HEK293 (cell line): ENCODE data around the gene VKORC1.

Experiments
- FEZF1 ChIP-seq: fragments of 450-650 bp; formaldehyde crosslinking; IDR thresholded peaks from 2 replicates; pipeline ENCODE4 v1.5.1; 2016; ENCODE audit warnings: missing biosample characterization, missing genetic modification characterization
- HOXD13 ChIP-seq: sonication (generic); formaldehyde crosslinking; IDR thresholded peaks from 2 replicates; pipeline ENCODE4 v1.8.0; 2022; ENCODE audit warnings: missing genetic modification reagents, borderline replicate concordance
- IKZF3 ChIP-seq: fragments of 450-650 bp; IDR thresholded peaks from 2 replicates; pipeline ENCODE4 v1.5.0; 2018; ENCODE audit warnings: missing biosample characterization, mild to moderate bottlenecking, missing genetic modification characterization, moderate library complexity
- KLF7 ChIP-seq: fragments of 450-650 bp; formaldehyde crosslinking; IDR thresholded peaks from 2 replicates; pipeline ENCODE4 v1.5.1; 2016; ENCODE audit warnings: missing biosample characterization, missing genetic modification characterization, borderline replicate concordance
- MYNN ChIP-seq: fragments of 450-650 bp; formaldehyde crosslinking; IDR thresholded peaks from 2 replicates; pipeline ENCODE4 v1.5.1; 2016; ENCODE audit warnings: missing biosample characterization, missing genetic modification characterization, borderline replicate concordance
- SCRT2 ChIP-seq: fragments of 450-650 bp; formaldehyde crosslinking; IDR thresholded peaks from 2 replicates; pipeline ENCODE4 v1.5.1; 2016; ENCODE audit warnings: missing biosample characterization, missing genetic modification characterization
- YY1 ChIP-seq: fragments of 450-650 bp; formaldehyde crosslinking; IDR thresholded peaks from 2 replicates; pipeline ENCODE4 v1.5.1; 2018; ENCODE audit warnings: missing biosample characterization, missing genetic modification characterization
- ZBTB7A ChIP-seq: fragments of 450-650 bp; formaldehyde crosslinking; IDR thresholded peaks from 2 replicates; pipeline ENCODE4 v1.5.1; 2016; ENCODE audit warnings: low read depth, missing biosample characterization, missing genetic modification characterization
- ZFP3 ChIP-seq: fragments of 450-650 bp; formaldehyde crosslinking; IDR thresholded peaks from 2 replicates; pipeline ENCODE4 v1.5.1; 2016; ENCODE audit warnings: low read depth, missing biosample characterization, missing genetic modification characterization
- ZNF16 ChIP-seq: fragments of 450-650 bp; formaldehyde crosslinking; IDR thresholded peaks from 2 replicates; pipeline ENCODE4 v1.5.1; 2016; ENCODE audit warnings: low read depth, missing biosample characterization, missing genetic modification characterization
- ZNF19 ChIP-seq: fragments of 450-650 bp; formaldehyde crosslinking; IDR thresholded peaks from 2 replicates; pipeline ENCODE4; 2016; ENCODE audit warnings: missing biosample characterization, missing genetic modification characterization, low read depth
- ZNF23 ChIP-seq: fragments of 450-650 bp; formaldehyde crosslinking; IDR thresholded peaks from 2 replicates; pipeline ENCODE4 v1.5.1; 2016; ENCODE audit warnings: missing biosample characterization, missing genetic modification characterization, borderline replicate concordance
- ZNF311 ChIP-seq: fragments of 450-650 bp; formaldehyde crosslinking; IDR thresholded peaks from 2 replicates; pipeline ENCODE4 v1.5.1; 2017; ENCODE audit warnings: missing biosample characterization, missing genetic modification characterization, borderline replicate concordance
- ZNF324 ChIP-seq: fragments of 450-650 bp; formaldehyde crosslinking; IDR thresholded peaks from 2 replicates; pipeline ENCODE4 v1.5.1; 2016; ENCODE audit warnings: missing biosample characterization, missing genetic modification characterization
- ZNF394 ChIP-seq: fragments of 450-650 bp; formaldehyde crosslinking; IDR thresholded peaks from 2 replicates; pipeline ENCODE4 v1.5.1; 2016; ENCODE audit warnings: missing biosample characterization, missing genetic modification characterization, mild to moderate bottlenecking, moderate library complexity, borderline replicate concordance
- ZNF404 ChIP-seq: fragments of 450-650 bp; formaldehyde crosslinking; IDR thresholded peaks from 2 replicates; pipeline ENCODE4 v1.5.1; 2017; ENCODE audit warnings: missing biosample characterization, missing genetic modification characterization
- ZNF473 ChIP-seq: fragments of 450-650 bp; formaldehyde crosslinking; IDR thresholded peaks from 2 replicates; pipeline ENCODE4 v1.5.1; 2017; ENCODE audit warnings: missing biosample characterization, missing genetic modification characterization
- ZNF560 ChIP-seq: fragments of 450-650 bp; formaldehyde crosslinking; IDR thresholded peaks from 2 replicates; pipeline ENCODE4 v1.5.1; 2017; ENCODE audit warnings: missing biosample characterization, missing genetic modification characterization, borderline replicate concordance
- ZNF610 ChIP-seq: fragments of 450-650 bp; formaldehyde crosslinking; IDR thresholded peaks from 2 replicates; pipeline ENCODE4 v1.5.1; 2016; ENCODE audit warnings: missing biosample characterization, missing genetic modification characterization, borderline replicate concordance
- ZNF623 ChIP-seq: fragments of 450-650 bp; formaldehyde crosslinking; IDR thresholded peaks from 2 replicates; pipeline ENCODE4 v1.5.1; 2016; ENCODE audit warnings: missing biosample characterization, missing genetic modification characterization
- ZNF677 ChIP-seq: fragments of 450-650 bp; IDR thresholded peaks from 2 replicates; pipeline ENCODE4 v1.5.0; 2018; ENCODE audit warnings: missing biosample characterization, mild to moderate bottlenecking, missing genetic modification characterization, moderate library complexity
- ZNF701 ChIP-seq: fragments of 450-650 bp; formaldehyde crosslinking; IDR thresholded peaks from 2 replicates; pipeline ENCODE4 v1.5.1; 2016; ENCODE audit warnings: missing biosample characterization, missing genetic modification characterization
- ZNF777 ChIP-seq: fragments of 450-650 bp; formaldehyde crosslinking; IDR thresholded peaks from 2 replicates; pipeline ENCODE4 v1.5.1; 2017; ENCODE audit warnings: missing biosample characterization, missing genetic modification characterization, borderline replicate concordance
- TF ChIP-seq, protein P1 (sequence below): fragments of 450-650 bp; formaldehyde crosslinking; IDR thresholded peaks from 2 replicates; pipeline ENCODE4 v1.5.1; 2016; ENCODE audit warnings: missing biosample characterization, missing genetic modification characterization
- TF ChIP-seq, protein P2 (sequence below): fragments of 450-650 bp; formaldehyde crosslinking; IDR thresholded peaks from 2 replicates; pipeline ENCODE4 v1.5.1; 2016; ENCODE audit warnings: missing biosample characterization, missing genetic modification characterization
- TF ChIP-seq, protein P3 (sequence below): fragments of 450-650 bp; formaldehyde crosslinking; IDR thresholded peaks from 2 replicates; pipeline ENCODE4 v1.5.1; 2016; ENCODE audit warnings: missing biosample characterization, missing genetic modification characterization
- TF ChIP-seq, protein P4 (sequence below): fragments of 450-650 bp; formaldehyde crosslinking; IDR thresholded peaks from 2 replicates; pipeline ENCODE4; 2016; ENCODE audit warnings: missing biosample characterization, missing genetic modification characterization
- TF ChIP-seq, protein P5 (sequence below): fragments of 450-650 bp; formaldehyde crosslinking; IDR thresholded peaks from 2 replicates; pipeline ENCODE4 v1.5.1; 2016; ENCODE audit warnings: missing biosample characterization, missing genetic modification characterization
- TF ChIP-seq, protein P6 (sequence below): fragments of 450-650 bp; formaldehyde crosslinking; IDR thresholded peaks from 2 replicates; pipeline ENCODE4 v1.5.1; 2017; ENCODE audit warnings: missing biosample characterization, missing genetic modification characterization

Gene VKORC1

DNA sequence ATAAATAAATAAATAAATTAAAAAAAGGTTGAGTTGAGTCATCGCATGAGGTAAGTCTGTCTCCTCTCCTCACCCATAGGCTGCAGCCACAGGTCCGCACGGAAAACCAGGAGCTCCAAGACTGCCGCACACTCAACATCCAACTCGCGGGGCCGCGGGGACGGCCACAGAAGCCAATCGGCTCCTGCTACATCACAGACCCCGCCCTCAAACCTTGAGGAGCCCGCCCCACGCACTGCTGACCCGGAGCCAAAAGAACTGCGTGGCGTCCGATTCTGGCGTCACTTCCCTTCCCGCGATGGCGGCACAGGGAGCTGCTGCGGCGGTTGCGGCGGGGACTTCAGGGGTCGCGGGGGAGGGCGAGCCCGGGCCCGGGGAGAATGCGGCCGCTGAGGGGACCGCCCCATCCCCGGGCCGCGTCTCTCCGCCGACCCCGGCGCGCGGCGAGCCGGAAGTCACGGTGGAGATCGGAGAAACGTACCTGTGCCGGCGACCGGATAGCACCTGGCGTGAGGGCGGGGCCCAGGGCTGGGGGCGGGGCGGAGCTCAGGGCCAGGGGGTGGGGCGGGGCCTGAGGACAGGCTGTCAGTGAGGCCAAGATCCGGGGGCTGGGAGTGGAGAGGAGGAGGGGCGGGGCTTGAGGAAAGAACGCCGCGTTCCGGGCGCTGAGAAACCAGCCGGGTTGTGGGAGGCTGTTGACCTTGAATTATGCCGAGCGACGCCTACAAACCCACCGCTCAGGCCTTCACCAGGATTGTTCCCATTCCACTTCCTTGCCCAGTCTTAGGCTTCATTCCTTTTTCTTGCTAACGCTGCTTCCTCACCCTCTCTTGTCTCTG, 23.0 kb upstream of the VKORC1 start, which contains the start of gene KAT8 (continued):
- TF ChIP-seq, protein P1, sequence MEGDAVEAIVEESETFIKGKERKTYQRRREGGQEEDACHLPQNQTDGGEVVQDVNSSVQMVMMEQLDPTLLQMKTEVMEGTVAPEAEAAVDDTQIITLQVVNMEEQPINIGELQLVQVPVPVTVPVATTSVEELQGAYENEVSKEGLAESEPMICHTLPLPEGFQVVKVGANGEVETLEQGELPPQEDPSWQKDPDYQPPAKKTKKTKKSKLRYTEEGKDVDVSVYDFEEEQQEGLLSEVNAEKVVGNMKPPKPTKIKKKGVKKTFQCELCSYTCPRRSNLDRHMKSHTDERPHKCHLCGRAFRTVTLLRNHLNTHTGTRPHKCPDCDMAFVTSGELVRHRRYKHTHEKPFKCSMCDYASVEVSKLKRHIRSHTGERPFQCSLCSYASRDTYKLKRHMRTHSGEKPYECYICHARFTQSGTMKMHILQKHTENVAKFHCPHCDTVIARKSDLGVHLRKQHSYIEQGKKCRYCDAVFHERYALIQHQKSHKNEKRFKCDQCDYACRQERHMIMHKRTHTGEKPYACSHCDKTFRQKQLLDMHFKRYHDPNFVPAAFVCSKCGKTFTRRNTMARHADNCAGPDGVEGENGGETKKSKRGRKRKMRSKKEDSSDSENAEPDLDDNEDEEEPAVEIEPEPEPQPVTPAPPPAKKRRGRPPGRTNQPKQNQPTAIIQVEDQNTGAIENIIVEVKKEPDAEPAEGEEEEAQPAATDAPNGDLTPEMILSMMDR (tag by site-specific recombination) = no peak
- TF ChIP-seq, protein P2, sequence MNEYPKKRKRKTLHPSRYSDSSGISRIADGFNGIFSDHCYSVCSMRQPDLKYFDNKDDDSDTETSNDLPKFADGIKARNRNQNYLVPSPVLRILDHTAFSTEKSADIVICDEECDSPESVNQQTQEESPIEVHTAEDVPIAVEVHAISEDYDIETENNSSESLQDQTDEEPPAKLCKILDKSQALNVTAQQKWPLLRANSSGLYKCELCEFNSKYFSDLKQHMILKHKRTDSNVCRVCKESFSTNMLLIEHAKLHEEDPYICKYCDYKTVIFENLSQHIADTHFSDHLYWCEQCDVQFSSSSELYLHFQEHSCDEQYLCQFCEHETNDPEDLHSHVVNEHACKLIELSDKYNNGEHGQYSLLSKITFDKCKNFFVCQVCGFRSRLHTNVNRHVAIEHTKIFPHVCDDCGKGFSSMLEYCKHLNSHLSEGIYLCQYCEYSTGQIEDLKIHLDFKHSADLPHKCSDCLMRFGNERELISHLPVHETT = no peak
- TF ChIP-seq ZNF16 (tag by site-specific recombination) (no peak), KLF7 (tag by site-specific recombination) (no peak), ZNF777 (tag by site-specific recombination) (no peak), ZBTB7A (no peak), ZNF19 (no peak; the same call in 1 of the 2 replicates), ZNF623 (tag by site-specific recombination) (peak; percentile 78), ZNF404 (peak; percentile 62; the same call in 1 of the 2 replicates), HOXD13 (CRISPR knock-in tag) (no peak), FEZF1 (no peak), ZNF701 (tag by site-specific recombination) (no peak), ZNF560 (tag by site-specific recombination) (no peak), ZNF324 (tag by site-specific recombination) (no peak), SCRT2 (tag by site-specific recombination) (peak; percentile 95), IKZF3 (tag by site-specific recombination) (0 out of 2 replicates have a peak, but pooled peaks have one; percentile 40), ZNF23 (tag by site-specific recombination) (no peak), ZFP3 (no peak), MYNN (tag by site-specific recombination) (no peak), ZNF394 (tag by site-specific recombination) (peak; percentile 99), ZNF677 (no peak), ZNF311 (tag by site-specific recombination) (no peak), ZNF610 (tag by site-specific recombination) (no peak), YY1 (tag by site-specific recombination) (peak; percentile 93), ZNF473 (tag by site-specific recombination) (no peak)
- TF ChIP-seq, protein P3, sequence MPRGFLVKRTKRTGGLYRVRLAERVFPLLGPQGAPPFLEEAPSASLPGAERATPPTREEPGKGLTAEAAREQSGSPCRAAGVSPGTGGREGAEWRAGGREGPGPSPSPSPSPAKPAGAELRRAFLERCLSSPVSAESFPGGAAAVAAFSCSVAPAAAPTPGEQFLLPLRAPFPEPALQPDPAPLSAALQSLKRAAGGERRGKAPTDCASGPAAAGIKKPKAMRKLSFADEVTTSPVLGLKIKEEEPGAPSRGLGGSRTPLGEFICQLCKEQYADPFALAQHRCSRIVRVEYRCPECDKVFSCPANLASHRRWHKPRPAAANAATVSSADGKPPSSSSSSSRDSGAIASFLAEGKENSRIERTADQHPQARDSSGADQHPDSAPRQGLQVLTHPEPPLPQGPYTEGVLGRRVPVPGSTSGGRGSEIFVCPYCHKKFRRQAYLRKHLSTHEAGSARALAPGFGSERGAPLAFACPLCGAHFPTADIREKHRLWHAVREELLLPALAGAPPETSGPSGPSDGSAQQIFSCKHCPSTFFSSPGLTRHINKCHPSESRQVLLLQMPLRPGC (tag by site-specific recombination) = no peak
- TF ChIP-seq, protein P4, sequence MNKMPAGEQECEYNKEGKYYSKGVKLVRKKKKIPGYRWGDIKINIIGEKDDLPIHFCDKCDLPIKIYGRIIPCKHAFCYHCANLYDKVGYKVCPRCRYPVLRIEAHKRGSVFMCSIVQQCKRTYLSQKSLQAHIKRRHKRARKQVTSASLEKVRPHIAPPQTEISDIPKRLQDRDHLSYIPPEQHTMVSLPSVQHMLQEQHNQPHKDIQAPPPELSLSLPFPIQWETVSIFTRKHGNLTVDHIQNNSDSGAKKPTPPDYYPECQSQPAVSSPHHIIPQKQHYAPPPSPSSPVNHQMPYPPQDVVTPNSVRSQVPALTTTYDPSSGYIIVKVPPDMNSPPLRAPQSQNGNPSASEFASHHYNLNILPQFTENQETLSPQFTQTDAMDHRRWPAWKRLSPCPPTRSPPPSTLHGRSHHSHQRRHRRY (tag by site-specific recombination) = no peak
- TF ChIP-seq, protein P5, sequence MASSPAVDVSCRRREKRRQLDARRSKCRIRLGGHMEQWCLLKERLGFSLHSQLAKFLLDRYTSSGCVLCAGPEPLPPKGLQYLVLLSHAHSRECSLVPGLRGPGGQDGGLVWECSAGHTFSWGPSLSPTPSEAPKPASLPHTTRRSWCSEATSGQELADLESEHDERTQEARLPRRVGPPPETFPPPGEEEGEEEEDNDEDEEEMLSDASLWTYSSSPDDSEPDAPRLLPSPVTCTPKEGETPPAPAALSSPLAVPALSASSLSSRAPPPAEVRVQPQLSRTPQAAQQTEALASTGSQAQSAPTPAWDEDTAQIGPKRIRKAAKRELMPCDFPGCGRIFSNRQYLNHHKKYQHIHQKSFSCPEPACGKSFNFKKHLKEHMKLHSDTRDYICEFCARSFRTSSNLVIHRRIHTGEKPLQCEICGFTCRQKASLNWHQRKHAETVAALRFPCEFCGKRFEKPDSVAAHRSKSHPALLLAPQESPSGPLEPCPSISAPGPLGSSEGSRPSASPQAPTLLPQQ = peak; percentile 27; the same call in 1 of the 2 replicates
- TF ChIP-seq, protein P6, sequence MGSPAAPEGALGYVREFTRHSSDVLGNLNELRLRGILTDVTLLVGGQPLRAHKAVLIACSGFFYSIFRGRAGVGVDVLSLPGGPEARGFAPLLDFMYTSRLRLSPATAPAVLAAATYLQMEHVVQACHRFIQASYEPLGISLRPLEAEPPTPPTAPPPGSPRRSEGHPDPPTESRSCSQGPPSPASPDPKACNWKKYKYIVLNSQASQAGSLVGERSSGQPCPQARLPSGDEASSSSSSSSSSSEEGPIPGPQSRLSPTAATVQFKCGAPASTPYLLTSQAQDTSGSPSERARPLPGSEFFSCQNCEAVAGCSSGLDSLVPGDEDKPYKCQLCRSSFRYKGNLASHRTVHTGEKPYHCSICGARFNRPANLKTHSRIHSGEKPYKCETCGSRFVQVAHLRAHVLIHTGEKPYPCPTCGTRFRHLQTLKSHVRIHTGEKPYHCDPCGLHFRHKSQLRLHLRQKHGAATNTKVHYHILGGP (tag by site-specific recombination) = no peak
